ENCODE data around the gene PLSCR4.

PLSCR4 gene

GRCh38 chr3:146164971-146165769, 85.7 kb downstream of the PLSCR4 start:
- no peak for TF ChIP-seq CTCF (IDR thresholded peaks at IDR 0.05; ENCODE audit: borderline replicate concordance, control extremely low read depth, extremely low read depth, insufficient read depth, missing control alignments)
- DNase-seq (ENCODE audit: low spot score) = no peak
- in situ Hi-C loops (cut with MboI; ENCODE audit: low sequenced_read_pairs, unreplicated experiment) = no loop called here

- in situ Hi-C loops (cut with MboI; ENCODE audit: low sequenced_read_pairs, unreplicated experiment) = no loop called here
Observed at GRCh38 chr3:146164506-146164905, 86.4 kb downstream of the PLSCR4 start.

GRCh38 chr3:146164071-146164470, 86.8 kb downstream of the PLSCR4 start:
- in situ Hi-C loops (cut with MboI; ENCODE audit: low sequenced_read_pairs, unreplicated experiment) = no loop called here
- no peak for TF ChIP-seq CTCF (IDR thresholded peaks at IDR 0.05; ENCODE audit: borderline replicate concordance, control extremely low read depth, extremely low read depth, insufficient read depth, missing control alignments)
- DNase-seq (ENCODE audit: low spot score) = no peak

More at GRCh38 chr3:146164506-146164905, 86.4 kb downstream of the PLSCR4 start:
- TF ChIP-seq CTCF (IDR thresholded peaks at IDR 0.05; ENCODE audit: borderline replicate concordance, control extremely low read depth, extremely low read depth, insufficient read depth, missing control alignments) = no peak
- DNase-seq (ENCODE audit: low spot score) = no peak

- DNase-seq (ENCODE audit: low spot score) = no peak
- in situ Hi-C loops (cut with MboI; ENCODE audit: low sequenced_read_pairs, unreplicated experiment) = no loop called here
- no peak for TF ChIP-seq CTCF (IDR thresholded peaks at IDR 0.05; ENCODE audit: borderline replicate concordance, control extremely low read depth, extremely low read depth, insufficient read depth, missing control alignments)
Observed at GRCh38 chr3:146163584-146163983, 87.3 kb downstream of the PLSCR4 start.

- in situ Hi-C loops (cut with MboI; ENCODE audit: low sequenced_read_pairs, unreplicated experiment) = no loop called here
- TF ChIP-seq CTCF (IDR thresholded peaks at IDR 0.05; ENCODE audit: borderline replicate concordance, control extremely low read depth, extremely low read depth, insufficient read depth, missing control alignments) = no peak
- DNase-seq (ENCODE audit: low spot score) = no peak
Observed at GRCh38 chr3:146162561-146162960, 88.3 kb downstream of the PLSCR4 start.

GRCh38 chr3:146161663-146162002, 89.3 kb downstream of the PLSCR4 start:
- no peak for TF ChIP-seq CTCF (IDR thresholded peaks at IDR 0.05; ENCODE audit: borderline replicate concordance, control extremely low read depth, extremely low read depth, insufficient read depth, missing control alignments)
- no peak for DNase-seq (ENCODE audit: low spot score)
- in situ Hi-C loops (cut with MboI; ENCODE audit: low sequenced_read_pairs, unreplicated experiment) = no loop called here
